CD4-positive, alpha-beta memory T cell (primary cell): ENCODE data around the gene SLC10A1. TPM values are rescaled to one million over a fixed set of nuclear protein-coding genes. Genes with fewer than 3 reads are reported as not detected.

ENCODE experiments used
- CTCF ChIA-PET: fragments of 350-600 bp; sonication (Branson Sonifier 250); formaldehyde crosslinking; loops from one replicate; lab custom pipeline; 2021; ENCODE audit warnings: inconsistent platforms; ENCODE audit not compliant: partially characterized antibody; lab: Charles Lee
- POLR2A ChIA-PET: fragments of 350-600 bp; sonication (Branson Sonifier 250); formaldehyde crosslinking; loops from one replicate; lab custom pipeline; 2021; ENCODE audit not compliant: partially characterized antibody; lab: Charles Lee
- DNase-seq, 5 donors: peaks; one replicate each; pipeline versions ENCODE4 v3.0.0 to v3.0.0-alpha.2; 2020 to 2022; ENCODE audit warnings: mixed read lengths in 1 of 5
- H3K27ac ChIP-seq: one replicate; pipeline ENCODE4 v1.7.0; 2013; ENCODE audit warnings: low read depth, low read length
- H3K27me3 ChIP-seq: 2 replicates; pipeline ENCODE4 v1.7.0; 2013; ENCODE audit warnings: mild to moderate bottlenecking, low read length, moderate library complexity; ENCODE audit not compliant: insufficient read depth
- H3K36me3 ChIP-seq: 2 replicates; pipeline ENCODE4 v1.7.0; 2013; ENCODE audit warnings: mild to moderate bottlenecking, low read length, moderate library complexity; ENCODE audit not compliant: insufficient read depth
- H3K4me1 ChIP-seq: 2 replicates; pipeline ENCODE4 v1.7.0; 2013; ENCODE audit warnings: mild to moderate bottlenecking, low read length, moderate library complexity; ENCODE audit not compliant: insufficient read depth
- H3K4me3 ChIP-seq, 2 donors: one replicate each; pipeline ENCODE4 v1.7.0; 2013; ENCODE audit warnings: low read length in 2 of 2, mild to moderate bottlenecking in 1 of 2
- H3K9me3 ChIP-seq, 2 donors: one replicate each; pipeline ENCODE4 v1.7.0; 2013; ENCODE audit warnings: low read length in 2 of 2, control low read depth in 1 of 2; ENCODE audit not compliant: control insufficient read depth in 1 of 2
- H3K27ac Mint-ChIP-seq, 7 donors: one replicate each; pipeline ENCODE4 v1.8.0; 2020 to 2021; ENCODE audit warnings: mixed read lengths in 7 of 7, mild to moderate bottlenecking in 6 of 7, inconsistent platforms in 3 of 7, moderate library complexity in 3 of 7
- H3K27me3 Mint-ChIP-seq, 2 donors: one replicate each; pipeline ENCODE4 v1.8.0; 2020 to 2021; ENCODE audit warnings: mixed read lengths in 2 of 2
- H3K36me3 Mint-ChIP-seq, 2 donors: one replicate each; pipeline ENCODE4 v1.8.0; 2020 to 2021; ENCODE audit warnings: mixed read lengths in 2 of 2, inconsistent platforms in 1 of 2, mild to moderate bottlenecking in 1 of 2
- H3K4me1 Mint-ChIP-seq, 4 donors: one replicate each; pipeline ENCODE4 v1.8.0; 2020 to 2021; ENCODE audit warnings: mixed read lengths in 4 of 4, mild to moderate bottlenecking in 1 of 4
- H3K4me3 Mint-ChIP-seq, 8 donors: one replicate each; pipeline ENCODE4 v1.8.0; 2020 to 2021; ENCODE audit warnings: mixed read lengths in 8 of 8, mild to moderate bottlenecking in 7 of 8, moderate library complexity in 6 of 8, inconsistent platforms in 3 of 8
- H3K9me3 Mint-ChIP-seq, 8 donors: one replicate each; pipeline ENCODE4 v1.8.0; 2020 to 2021; ENCODE audit warnings: mixed read lengths in 8 of 8, mild to moderate bottlenecking in 5 of 8, inconsistent platforms in 3 of 8, moderate library complexity in 1 of 8
- intact Hi-C: fragments of 100-400 bp; cut with micrococcal nuclease; formaldehyde crosslinking; loops from one replicate; pipeline ENCODE4 v1.15.1; 2023
- polyA plus RNA-seq, 2 donors: library from polyadenylated mRNA; unstranded; fragments of 300-500 nt; fragmentation: Illumina TruSeq; gene quantifications; one replicate each; pipeline ENCODE4 v1.2.3, GENCODE V29; 2021
- total RNA-seq, 2 experiments: library from RNA; stranded (reverse); gene quantifications; one replicate each; pipeline ENCODE4 v1.2.3, GENCODE V29; 2021

Gene SLC10A1
- total and polyA plus RNA-seq, 4 experiments from 2014 or later = not detected

DNA sequence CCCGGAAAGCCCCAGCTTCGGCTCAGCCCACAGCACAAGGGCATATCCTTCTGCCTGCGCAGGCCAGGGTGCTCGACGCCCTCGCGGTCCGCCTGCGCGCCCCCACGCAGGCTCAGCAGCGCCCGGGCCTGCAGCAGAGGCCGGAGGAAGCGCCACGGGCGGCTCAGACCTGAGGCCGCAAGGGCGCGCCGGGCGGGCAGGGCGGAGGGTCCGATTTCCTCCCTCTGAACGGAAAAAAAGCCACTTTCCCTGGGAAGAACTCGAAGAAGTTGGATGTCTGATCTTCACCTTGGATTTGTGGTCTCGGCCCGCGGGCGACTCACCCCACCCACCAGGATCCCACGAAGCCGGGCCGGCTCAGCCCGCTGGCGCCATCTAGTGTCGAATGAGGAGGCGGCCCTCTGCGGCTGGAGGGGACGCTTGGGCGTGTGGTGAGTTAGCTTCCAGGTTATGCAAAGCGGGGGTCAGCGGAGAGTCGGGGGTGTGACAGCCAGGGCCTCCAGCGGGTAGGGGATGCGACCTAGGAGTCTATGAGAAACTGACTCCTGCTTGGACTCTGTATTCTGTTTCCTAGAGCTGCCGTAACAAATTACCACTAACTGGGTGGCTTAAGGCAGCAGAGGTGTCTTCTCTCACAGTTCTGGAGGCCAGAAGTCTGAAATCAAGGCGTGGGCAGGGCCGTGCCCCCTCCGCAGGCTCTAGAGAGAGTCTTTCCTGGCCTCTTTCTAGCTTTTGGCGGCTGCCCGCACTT is 70.1 kb downstream of the SLC10A1 start:
- Mint-ChIP-seq H3K36me3 (no peaks in the 10 kb centered on the region), H3K4me1 (peaks cover 11 to 39% (median 25%) of the 10 kb centered on the region in 4 donors), H3K27ac (peak overlapping the region; percentile 62 to 86 (median 71)), H3K4me3 (peak overlapping the region; percentile 65 to 82 (median 74)), H3K9me3 (no peaks in the 10 kb centered on the region), H3K27me3 (no peaks in the 10 kb centered on the region)
- CTCF ChIA-PET = interaction anchor here (0.7 to 5.8 kb wide), 28 partner anchors 10 to 155 kb away, joined by 3 to 152 read pairs (median 5); partner anchors contain the start of genes SRSF5 and SUSD6
- no peaks in the 10 kb centered on the region for H3K9me3 ChIP-seq
- peak overlapping the region; percentile 29 to 54 for H3K4me3 ChIP-seq
- H3K27ac ChIP-seq = peak overlapping the region; percentile 30
- H3K4me1 ChIP-seq = peaks cover 19% of the 10 kb centered on the region
- no peaks in the 10 kb centered on the region for H3K27me3 ChIP-seq
- intact Hi-C loops = loop anchor here (1.0 kb wide), 2 partner anchors 124 to 142 kb away; no protein-coding TSS in a partner anchor
- DNase-seq = peak; percentile 71 to 84 (median 79)
- no peaks in the 10 kb centered on the region for H3K36me3 ChIP-seq
- POLR2A ChIA-PET = interaction anchor here (0.6 to 2.0 kb wide), 9 partner anchors 39 to 141 kb away, joined by 3 to 6 read pairs (median 4); partner anchors contain the start of gene SRSF5

Other genes starting within 250 kb of the SLC10A1 start
- not detected for gene CCDC177, start 222.4 kb downstream of the SLC10A1 start, total RNA-seq
- not detected for gene CCDC177, start 222.4 kb downstream of the SLC10A1 start, polyA plus RNA-seq
- gene SUSD6, start 185.6 kb downstream of the SLC10A1 start, total RNA-seq = 10 to 100 TPM; 61.5 to 62.0 TPM
- 10 to 100 TPM in 1 of 2 donors, 1 to 10 TPM in 1; 4.8 to 10.8 TPM for gene SUSD6, start 185.6 kb downstream of the SLC10A1 start, polyA plus RNA-seq
- 100 to 1,000 TPM; 946 to 964 TPM for gene SRSF5, start 30.1 kb downstream of the SLC10A1 start, total RNA-seq
- 1,000 to 10,000 TPM in 1 of 2 donors, 100 to 1,000 TPM in 1; 920 to 1,159 TPM for gene SRSF5, start 30.1 kb downstream of the SLC10A1 start, polyA plus RNA-seq
- not detected for gene SMOC1, start 82.2 kb upstream of the SLC10A1 start, total RNA-seq
- gene SMOC1, start 82.2 kb upstream of the SLC10A1 start, polyA plus RNA-seq = not detected